GM08714 (cell line): Measurements from ENCODE around the gene IGSF11.
A peak's percentile ranks its signal among the peaks of the same experiment; 100 is the strongest.
"Not testable (repeated sequence)": the region's sequence is repeated elsewhere in the genome, so short reads cannot be mapped to it uniquely, and the experiment has no call there.

Experiments
- H3K4me3 ChIP-seq: fragments of 200-500 bp; sonication (Bioruptor generic); 2 replicates; pipeline ENCODE4 v1.5.1; 2014; ENCODE audit warnings: mild to moderate bottlenecking, low read length, inconsistent platforms
- ZNF274 ChIP-seq: IDR thresholded peaks from 2 replicates; pipeline ENCODE4 v1.6.1; 2012; ENCODE audit warnings: mild to moderate bottlenecking, low read depth, low read length

Gene IGSF11

GRCh38 chr3:119034256-119035013 lies at the start of gene IGSF11:
Gene IGSF11, minus strand, starts transcription at chr3:119034846. Its CDS starts 264 bp downstream, at chr3:119034582.
- TF ChIP-seq ZNF274 = no peak

DNA sequence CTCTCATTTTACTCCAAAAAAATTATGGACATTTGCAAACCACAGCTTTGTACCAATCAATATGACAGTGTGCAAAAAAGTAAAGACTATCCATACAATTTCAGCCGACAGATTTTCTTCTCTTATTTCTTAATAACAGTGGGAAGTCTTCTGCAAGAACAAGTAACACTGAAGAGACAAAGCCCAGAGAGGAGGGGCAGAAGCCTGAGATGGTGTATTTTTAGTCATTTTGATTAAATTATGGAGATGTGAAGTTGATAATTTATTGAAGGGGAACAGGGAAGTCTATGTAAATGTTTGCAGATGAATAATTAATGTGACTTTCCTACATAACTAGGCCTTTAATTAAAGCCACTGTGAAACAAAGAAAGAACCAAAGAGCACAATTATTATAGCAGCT lies 45.7 kb upstream of the IGSF11 start:
- no peak overlapping the region for H3K4me3 ChIP-seq
- TF ChIP-seq ZNF274 = no peak

More at GRCh38 chr3:119034256-119035013, at the start of gene IGSF11:
- peak within 1 kb of the TSS; percentile 54; the same call in 1 of the 2 replicates for H3K4me3 ChIP-seq

DNA sequence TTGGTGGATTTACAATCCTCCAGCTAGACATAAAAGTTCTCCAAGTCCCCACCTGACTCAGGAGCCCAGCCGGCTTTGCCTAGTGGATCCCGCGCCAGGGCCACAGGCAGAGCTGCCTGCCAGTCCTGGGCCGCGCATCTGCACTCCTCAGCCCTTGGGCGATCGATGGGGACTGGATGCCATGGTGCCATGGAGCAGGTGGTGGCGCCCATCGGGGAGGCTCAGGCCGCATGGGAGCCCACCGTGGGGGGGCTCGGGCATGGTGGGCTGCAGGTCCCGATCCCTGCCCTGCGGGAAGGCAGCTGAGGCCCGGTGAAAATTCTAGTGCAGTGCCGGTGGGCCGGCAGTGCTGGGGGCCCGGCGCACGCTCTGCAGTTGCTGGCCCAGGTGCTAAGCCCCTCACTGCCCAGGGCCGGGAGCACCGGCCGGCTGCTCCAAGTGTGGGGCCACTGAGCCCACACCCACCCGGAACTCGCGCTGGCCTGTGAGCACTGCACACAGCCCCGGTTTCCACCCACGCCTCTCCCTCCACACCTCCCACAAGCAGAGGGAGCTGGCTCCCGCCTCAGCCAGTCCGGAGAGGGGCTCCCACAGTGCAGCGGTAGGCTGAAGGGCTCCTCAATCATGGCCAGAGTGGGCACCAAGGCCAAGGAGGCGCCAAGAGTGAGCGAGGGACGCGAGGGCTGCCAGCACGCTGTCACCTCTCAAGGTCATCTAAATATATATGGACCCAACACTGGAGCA lies 38.8 kb upstream of the IGSF11 start:
- no peak for TF ChIP-seq ZNF274

GRCh38 chr3:119072451-119072850 lies 37.8 kb upstream of the IGSF11 start:
- not testable (repeated sequence) for H3K4me3 ChIP-seq

More for the DNA sequence above, 38.8 kb upstream of the IGSF11 start:
- H3K4me3 ChIP-seq = no peak overlapping the region

GRCh38 chr3:119069725-119070124 lies 35.1 kb upstream of the IGSF11 start:
- no peak overlapping the region for H3K4me3 ChIP-seq
- TF ChIP-seq ZNF274 = no peak

GRCh38 chr3:119063471-119063870 lies 28.8 kb upstream of the IGSF11 start:
- H3K4me3 ChIP-seq = no peak overlapping the region
- no peak for TF ChIP-seq ZNF274

- no peak for TF ChIP-seq ZNF274
- no peak overlapping the region for H3K4me3 ChIP-seq
These were observed 28.2 kb upstream of the IGSF11 start for GRCh38 chr3:119062892-119063291.

- no peak overlapping the region for H3K4me3 ChIP-seq
- TF ChIP-seq ZNF274 = no peak
These were observed 9.9 kb upstream of the IGSF11 start for GRCh38 chr3:119044593-119044992.

DNA sequence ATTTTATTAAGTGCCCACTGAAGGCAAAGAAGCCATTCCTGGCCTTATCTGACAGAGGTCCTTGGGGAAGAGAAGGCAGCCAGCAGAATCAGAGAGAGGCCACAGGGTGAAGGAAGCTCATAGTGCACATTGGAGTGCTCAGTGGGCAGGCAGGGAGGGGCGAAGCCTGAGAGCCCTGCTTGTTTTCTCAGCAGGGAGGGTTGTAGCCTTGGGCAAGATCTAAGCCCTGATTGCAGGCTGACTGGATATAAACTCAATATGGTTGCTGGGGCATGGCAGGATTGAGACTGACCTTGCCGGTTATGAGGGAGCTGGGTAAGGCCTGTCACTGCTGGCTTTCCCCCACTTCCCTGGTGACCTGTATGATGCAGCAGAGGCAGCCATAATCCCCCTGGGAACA lies 7.5 kb upstream of the IGSF11 start:
- no peak overlapping the region for H3K4me3 ChIP-seq
- TF ChIP-seq ZNF274 = no peak

GRCh38 chr3:119035014-119035346 lies 334 bp upstream of the IGSF11 start:
- TF ChIP-seq ZNF274 = no peak
- peak overlapping the region; percentile 54; the same call in 1 of the 2 replicates for H3K4me3 ChIP-seq

DNA sequence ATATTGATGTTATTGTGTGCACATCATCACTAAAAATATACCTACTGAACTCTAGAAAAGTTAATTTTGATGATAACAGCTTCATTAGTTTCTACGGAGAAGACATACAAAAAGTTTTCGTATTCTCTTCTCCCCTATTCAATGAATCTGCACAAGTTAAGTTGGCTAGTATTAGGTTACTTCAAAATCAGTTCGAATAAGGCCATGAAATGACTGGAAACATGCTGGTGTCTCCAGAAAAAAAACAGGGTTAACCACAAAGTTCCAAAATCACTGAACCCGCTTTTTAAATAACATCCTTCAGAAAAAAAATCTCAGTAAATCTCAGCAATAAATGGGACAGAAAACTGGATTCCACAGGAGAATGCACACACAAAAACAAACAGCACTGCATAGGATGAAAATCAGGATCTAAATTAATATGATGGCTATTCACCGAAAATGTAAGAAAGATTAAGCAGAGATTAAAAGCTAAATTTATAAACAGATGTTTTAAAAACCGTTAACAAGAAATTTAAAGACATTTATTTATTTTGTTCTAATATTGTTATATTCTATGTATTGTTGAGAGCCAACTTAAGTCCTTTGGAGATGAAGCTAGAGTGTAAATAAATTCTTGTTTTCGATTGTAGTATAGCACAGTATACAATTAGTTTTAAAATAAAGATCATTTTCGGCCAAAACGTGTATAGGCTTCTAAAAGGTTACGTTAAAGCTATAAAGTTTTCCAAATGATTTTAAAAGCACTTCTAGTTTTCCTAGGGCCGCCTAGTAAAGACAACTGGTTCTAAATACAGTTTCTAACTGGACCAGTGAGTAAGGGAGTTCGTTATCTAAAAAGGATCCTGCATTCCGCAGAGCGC lies 1.0 kb downstream of the IGSF11 start:
- no peak for TF ChIP-seq ZNF274

GRCh38 chr3:119025171-119025795 lies 9.4 kb downstream of the IGSF11 start:
- TF ChIP-seq ZNF274 = no peak
- no peak overlapping the region for H3K4me3 ChIP-seq

More for the DNA sequence above, 1.0 kb downstream of the IGSF11 start:
- H3K4me3 ChIP-seq = no peak overlapping the region; the same call in 1 of the 2 replicates

GRCh38 chr3:119019767-119020518 lies 14.7 kb downstream of the IGSF11 start:
- TF ChIP-seq ZNF274 = no peak
- no peak overlapping the region for H3K4me3 ChIP-seq
